ENCODE data around the gene PPA2. TPM values are rescaled to one million over a fixed set of nuclear protein-coding genes. Genes with fewer than 3 reads are reported as not detected.
"Not testable (repeated sequence)": the region's sequence is repeated elsewhere in the genome, so short reads cannot be mapped to it uniquely, and the experiment has no call there.

PPA2 gene
- total RNA-seq, 1 experiment from 2014 or later, result 54.6 TPM

- ChIA-PET CTCF (no interaction called here), POLR2A (no interaction called here)
- in situ Hi-C loops (cut with HindIII; ENCODE audit: low pct_unique_long_range_greater_than_20kb, low sequenced_read_pairs) (no loop called here), intact Hi-C loops (cut with micrococcal nuclease; ENCODE audit: unreplicated experiment) (no loop called here)
- H3K4me3 ChIP-seq (ENCODE audit: low read depth in 2 of 2, low read length in 2 of 2), result no peak overlapping the region
- H3K9me3 ChIP-seq (ENCODE audit: control insufficient read depth, insufficient read depth, low read depth, low read length), result no peaks in the 10 kb centered on the region
- no peaks in the 10 kb centered on the region for H3K4me1 ChIP-seq (ENCODE audit: control insufficient read depth, insufficient read depth, low read length)
- BruUV-seq (replicated peaks), result no TSS peak
- TF ChIP-seq CTCF (IDR thresholded peaks at IDR 0.05) (no peak), POLR2AphosphoS5 (IDR thresholded peaks at IDR 0.05; ENCODE audit: low read depth, low read length) (no peak), TCF7L2 (IDR thresholded peaks at IDR 0.05; ENCODE audit: low read depth, low read length) (no peak), SIN3A (IDR thresholded peaks at IDR 0.05; ENCODE audit: borderline replicate concordance, insufficient read depth, low read depth, low read length) (no peak)
- TF ChIP-seq, protein P1, sequence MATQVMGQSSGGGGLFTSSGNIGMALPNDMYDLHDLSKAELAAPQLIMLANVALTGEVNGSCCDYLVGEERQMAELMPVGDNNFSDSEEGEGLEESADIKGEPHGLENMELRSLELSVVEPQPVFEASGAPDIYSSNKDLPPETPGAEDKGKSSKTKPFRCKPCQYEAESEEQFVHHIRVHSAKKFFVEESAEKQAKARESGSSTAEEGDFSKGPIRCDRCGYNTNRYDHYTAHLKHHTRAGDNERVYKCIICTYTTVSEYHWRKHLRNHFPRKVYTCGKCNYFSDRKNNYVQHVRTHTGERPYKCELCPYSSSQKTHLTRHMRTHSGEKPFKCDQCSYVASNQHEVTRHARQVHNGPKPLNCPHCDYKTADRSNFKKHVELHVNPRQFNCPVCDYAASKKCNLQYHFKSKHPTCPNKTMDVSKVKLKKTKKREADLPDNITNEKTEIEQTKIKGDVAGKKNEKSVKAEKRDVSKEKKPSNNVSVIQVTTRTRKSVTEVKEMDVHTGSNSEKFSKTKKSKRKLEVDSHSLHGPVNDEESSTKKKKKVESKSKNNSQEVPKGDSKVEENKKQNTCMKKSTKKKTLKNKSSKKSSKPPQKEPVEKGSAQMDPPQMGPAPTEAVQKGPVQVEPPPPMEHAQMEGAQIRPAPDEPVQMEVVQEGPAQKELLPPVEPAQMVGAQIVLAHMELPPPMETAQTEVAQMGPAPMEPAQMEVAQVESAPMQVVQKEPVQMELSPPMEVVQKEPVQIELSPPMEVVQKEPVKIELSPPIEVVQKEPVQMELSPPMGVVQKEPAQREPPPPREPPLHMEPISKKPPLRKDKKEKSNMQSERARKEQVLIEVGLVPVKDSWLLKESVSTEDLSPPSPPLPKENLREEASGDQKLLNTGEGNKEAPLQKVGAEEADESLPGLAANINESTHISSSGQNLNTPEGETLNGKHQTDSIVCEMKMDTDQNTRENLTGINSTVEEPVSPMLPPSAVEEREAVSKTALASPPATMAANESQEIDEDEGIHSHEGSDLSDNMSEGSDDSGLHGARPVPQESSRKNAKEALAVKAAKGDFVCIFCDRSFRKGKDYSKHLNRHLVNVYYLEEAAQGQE (IDR thresholded peaks at IDR 0.05; ENCODE audit: insufficient read depth in 1 of 2, low read depth in 2 of 2, low read length in 1 of 2), result no peak
- H3K27me3 ChIP-seq (ENCODE audit: control insufficient read depth, insufficient read depth, low read length), result no peaks in the 10 kb centered on the region
- no peak overlapping the region for H3K27ac ChIP-seq (ENCODE audit: low read length)
- ATAC-seq (no peak), DNase-seq (ENCODE audit: low read depth, low spot score) (no peak)
- H3K36me3 ChIP-seq (ENCODE audit: control insufficient read depth, insufficient read depth, low read length), result no peaks in the 10 kb centered on the region
These were observed 58.5 kb downstream of the PPA2 start for GRCh38 chr4:105415281-105415744.

DNA sequence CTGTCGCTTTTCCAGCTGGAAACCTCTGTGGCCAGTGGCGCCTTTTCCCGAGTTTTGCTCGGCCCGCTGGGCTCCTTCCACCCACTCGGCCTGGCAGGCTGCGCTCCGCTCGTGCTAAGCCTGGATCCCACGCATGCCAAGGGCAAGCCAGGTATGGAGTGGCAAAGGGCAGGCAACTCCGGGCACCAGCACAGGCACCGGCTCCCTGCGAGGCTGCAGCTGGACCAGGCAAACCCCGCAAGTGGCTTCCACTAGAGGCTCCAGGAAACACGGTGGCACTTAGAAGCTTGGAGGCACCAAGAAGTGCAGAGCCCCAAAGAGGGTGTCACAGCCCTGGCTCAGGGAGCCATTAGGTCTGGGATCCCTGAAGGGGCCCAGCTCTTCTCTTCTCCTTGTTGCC is 59.5 kb downstream of the PPA2 start:
- in situ Hi-C loops (cut with HindIII; ENCODE audit: low pct_unique_long_range_greater_than_20kb, low sequenced_read_pairs) (no loop called here), intact Hi-C loops (cut with micrococcal nuclease; ENCODE audit: unreplicated experiment) (no loop called here)
- H3K27me3 ChIP-seq (ENCODE audit: control insufficient read depth, insufficient read depth, low read length), result no peaks in the 10 kb centered on the region
- no peak overlapping the region for H3K27ac ChIP-seq (ENCODE audit: low read length)
- no peak for TF ChIP-seq POLR2AphosphoS5 (IDR thresholded peaks at IDR 0.05; ENCODE audit: low read depth, low read length)
- TF ChIP-seq, protein P1 (IDR thresholded peaks at IDR 0.05; ENCODE audit: insufficient read depth in 1 of 2, low read depth in 2 of 2, low read length in 1 of 2), result no peak
- no peak for TF ChIP-seq CTCF (IDR thresholded peaks at IDR 0.05)
- no peak for TF ChIP-seq TCF7L2 (IDR thresholded peaks at IDR 0.05; ENCODE audit: low read depth, low read length)
- no peak for TF ChIP-seq SIN3A (IDR thresholded peaks at IDR 0.05; ENCODE audit: borderline replicate concordance, insufficient read depth, low read depth, low read length)
- no TSS peak for BruUV-seq (replicated peaks)
- no peaks in the 10 kb centered on the region for H3K36me3 ChIP-seq (ENCODE audit: control insufficient read depth, insufficient read depth, low read length)
- CTCF ChIA-PET, result no interaction called here
- H3K4me1 ChIP-seq (ENCODE audit: control insufficient read depth, insufficient read depth, low read length), result no peaks in the 10 kb centered on the region
- H3K4me3 ChIP-seq (ENCODE audit: low read depth in 2 of 2, low read length in 2 of 2), result no peak overlapping the region
- DNase-seq (ENCODE audit: low read depth, low spot score) (no peak), ATAC-seq (no peak)
- H3K9me3 ChIP-seq (ENCODE audit: control insufficient read depth, insufficient read depth, low read depth, low read length), result no peaks in the 10 kb centered on the region
- POLR2A ChIA-PET, result no interaction called here

DNA sequence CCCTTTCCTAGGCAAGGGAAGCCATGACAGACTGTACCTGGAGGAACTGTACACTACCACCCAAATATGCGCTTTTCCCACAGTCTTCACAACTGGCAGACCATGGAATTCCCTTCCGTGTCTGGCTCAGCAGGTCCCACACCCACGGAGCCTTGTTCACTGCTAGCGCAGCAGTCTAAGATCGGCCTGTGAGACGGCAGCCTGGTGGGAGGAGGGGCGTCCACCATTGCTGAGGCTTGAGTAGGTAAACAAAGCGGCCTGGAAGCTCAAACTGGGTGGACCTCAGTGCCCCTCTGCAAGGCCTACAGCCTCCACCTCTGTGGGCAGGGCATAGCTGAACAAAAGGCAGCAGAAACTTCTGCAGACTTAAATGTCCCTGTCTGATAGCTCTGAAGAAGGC is 64.7 kb downstream of the PPA2 start:
- H3K4me1 ChIP-seq (ENCODE audit: control insufficient read depth, insufficient read depth, low read length); DNase-seq (ENCODE audit: low read depth, low spot score); H3K9me3 ChIP-seq (ENCODE audit: control insufficient read depth, insufficient read depth, low read depth, low read length); ATAC-seq; H3K4me3 ChIP-seq (ENCODE audit: low read depth in 2 of 2, low read length in 2 of 2); CTCF ChIA-PET; BruUV-seq (replicated peaks); in situ Hi-C loops (cut with HindIII; ENCODE audit: low pct_unique_long_range_greater_than_20kb, low sequenced_read_pairs); POLR2A ChIA-PET; H3K27ac ChIP-seq (ENCODE audit: low read length); intact Hi-C loops (cut with micrococcal nuclease; ENCODE audit: unreplicated experiment); H3K27me3 ChIP-seq (ENCODE audit: control insufficient read depth, insufficient read depth, low read length); H3K36me3 ChIP-seq (ENCODE audit: control insufficient read depth, insufficient read depth, low read length): not testable (repeated sequence)
